Thoracic aorta (tissue), 2 donors: ENCODE results near the gene OLFML3. TPM values are rescaled to one million over a fixed set of nuclear protein-coding genes. Genes with fewer than 3 reads are reported as not detected.
"Not testable (repeated sequence)": the region's sequence is repeated elsewhere in the genome, so short reads cannot be mapped to it uniquely, and the experiment has no call there.

Experiments
- ATAC-seq: fragments of 150-250 bp; one replicate; pipeline ENCODE4 v1.8.0; 2017; ENCODE audit warnings: low read depth; ENCODE audit not compliant: insufficient number of reproducible peaks, low FRiP score
- DNase-seq: peaks from one replicate; pipeline ENCODE4 v3.0.0-alpha.2; 2020; ENCODE audit warnings: low spot score
- H3K27ac ChIP-seq, 2 donors: fragments of 200-600 bp; sonication (generic); 1 replicate in 1 of 2; 2 replicates in 1 of 2; pipeline ENCODE4 v1.5.1; 2016; ENCODE audit warnings: mild to moderate bottlenecking in 2 of 2, moderate library complexity in 2 of 2
- H3K27me3 ChIP-seq: fragments of 200-600 bp; sonication (generic); replicated peaks from 2 replicates; pipeline ENCODE4 v1.6.0; 2016; ENCODE audit warnings: mild to moderate bottlenecking; ENCODE audit not compliant: insufficient read depth
- H3K36me3 ChIP-seq: fragments of 200-600 bp; sonication (generic); one replicate; pipeline ENCODE4 v1.5.1; 2016
- H3K4me1 ChIP-seq, 2 donors: fragments of 200-600 bp; sonication (generic); 1 replicate in 1 of 2; 2 replicates in 1 of 2; pipeline versions ENCODE4 v1.5.1 to v1.6.0; 2016; ENCODE audit warnings: low read depth in 2 of 2, mild to moderate bottlenecking in 1 of 2; ENCODE audit not compliant: control insufficient read depth in 1 of 2
- H3K4me3 ChIP-seq: fragments of 200-600 bp; sonication (generic); 2 replicates; pipeline ENCODE4 v1.5.1; 2016; ENCODE audit warnings: mild to moderate bottlenecking
- H3K9me3 ChIP-seq: fragments of 200-600 bp; sonication (generic); 2 replicates; pipeline ENCODE4 v1.5.1; 2016
- CTCF ChIP-seq: fragments of 200-600 bp; sonication (generic); IDR thresholded peaks from one replicate; pipeline ENCODE4 v1.5.1; 2019; ENCODE audit warnings: antibody characterized with exemption
- total RNA-seq, 2 donors: library from RNA; depleted of rRNA; stranded (reverse); fragments of >200 nt; gene quantifications; one replicate each; pipeline versions ENCODE4 v1.1.0 to v1.2.3, GENCODE V29; 2016

The OLFML3 gene
- total RNA-seq, 2 donors from 2014 or later: 56.0 to 63.9 TPM

DNA sequence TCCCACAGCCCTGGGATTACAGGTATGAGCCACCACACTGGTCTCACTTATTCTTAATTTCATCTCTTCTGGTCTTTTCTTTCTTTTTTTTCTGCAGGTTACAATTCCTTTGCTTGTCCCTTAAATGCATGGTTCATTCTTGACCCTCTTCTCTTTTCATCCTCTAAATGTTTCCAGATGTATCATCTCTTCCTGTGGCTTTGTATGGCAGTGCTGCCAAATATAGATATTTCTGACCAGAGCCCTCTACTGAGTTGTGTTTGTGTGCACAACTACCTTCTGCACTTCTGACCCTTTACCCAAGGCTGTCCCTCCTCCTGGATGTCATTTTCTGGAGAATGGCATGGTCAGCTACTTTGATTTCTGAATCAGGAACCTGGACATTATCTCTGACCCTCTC is 32.5 kb downstream of the OLFML3 start:
- Histone ChIP-seq H3K36me3 (no peaks in the 10 kb centered on the region), H3K4me1 (no peaks in the 10 kb centered on the region), H3K4me3 (no peak overlapping the region), H3K9me3 (no peaks in the 10 kb centered on the region), H3K27ac (no peak overlapping the region), H3K27me3 (no peaks in the 10 kb centered on the region)
- TF ChIP-seq CTCF: no peak
- ATAC-seq (no peak), DNase-seq (no peak)

DNA sequence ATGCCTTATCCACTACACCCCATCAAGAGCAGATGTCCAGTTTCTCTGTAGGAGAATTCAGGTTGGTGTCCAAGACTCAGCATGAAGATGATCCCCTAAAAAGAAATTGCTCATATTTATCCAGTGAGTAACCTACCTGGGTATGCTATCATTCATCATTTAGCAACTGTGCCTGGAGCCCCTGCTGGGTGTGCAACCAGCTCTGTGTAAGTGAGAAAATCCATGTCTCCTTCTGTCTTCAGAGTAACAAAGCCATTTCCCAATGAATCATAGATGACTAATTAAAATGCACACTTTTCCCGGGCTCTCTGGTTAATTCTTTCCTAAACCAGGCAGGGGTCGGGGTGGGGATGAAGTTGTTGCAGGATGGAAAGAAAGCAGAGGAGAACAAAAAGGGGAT is 35.8 kb downstream of the OLFML3 start:
- no peak overlapping the region for H3K27ac ChIP-seq
- DNase-seq: no peak
- no peak for ATAC-seq
- H3K4me1 ChIP-seq: no peaks in the 10 kb centered on the region
- no peaks in the 10 kb centered on the region for H3K9me3 ChIP-seq
- TF ChIP-seq CTCF: no peak
- H3K4me3 ChIP-seq: no peak overlapping the region
- no peaks in the 10 kb centered on the region for H3K36me3 ChIP-seq
- H3K27me3 ChIP-seq: no peaks in the 10 kb centered on the region

GRCh38 chr1:114019724-114020123 is 40.5 kb downstream of the OLFML3 start:
- not testable (repeated sequence) for H3K4me3 ChIP-seq, H3K27me3 ChIP-seq, H3K27ac ChIP-seq, H3K36me3 ChIP-seq, H3K4me1 ChIP-seq, H3K9me3 ChIP-seq, ATAC-seq, DNase-seq

DNA sequence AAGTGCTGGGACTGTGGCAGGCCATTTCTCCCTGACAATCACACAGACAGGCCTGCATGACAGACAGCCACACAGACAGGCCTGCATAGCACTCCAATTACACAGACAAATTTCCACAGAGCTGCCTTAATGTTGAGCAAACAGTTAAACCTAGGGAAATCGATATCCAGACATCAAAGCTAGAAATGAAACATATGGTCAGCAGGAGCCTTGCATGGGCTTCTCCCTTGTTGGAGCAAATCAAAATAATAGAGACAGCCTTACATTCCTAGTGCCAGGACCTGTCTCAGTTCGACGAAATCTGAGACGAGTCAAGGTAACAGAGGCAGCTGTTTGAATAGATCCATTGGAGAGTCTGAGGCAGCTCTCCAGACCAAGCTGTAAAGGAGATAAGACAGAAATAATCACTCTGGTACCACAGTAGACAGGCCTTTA is 42.4 kb downstream of the OLFML3 start:
- no peak for TF ChIP-seq CTCF
- Histone ChIP-seq H3K27ac (no peak overlapping the region), H3K9me3 (no peaks in the 10 kb centered on the region), H3K4me1 (no peaks in the 10 kb centered on the region), H3K4me3 (no peak overlapping the region), H3K27me3 (no peaks in the 10 kb centered on the region), H3K36me3 (no peaks in the 10 kb centered on the region)
- no peak for ATAC-seq
- no peak for DNase-seq

GRCh38 chr1:114022877-114023276 is 43.6 kb downstream of the OLFML3 start:
- Histone ChIP-seq H3K4me1 (no peaks in the 10 kb centered on the region), H3K27ac (no peak overlapping the region), H3K9me3 (no peaks in the 10 kb centered on the region), H3K27me3 (no peaks in the 10 kb centered on the region), H3K36me3 (no peaks in the 10 kb centered on the region), H3K4me3 (no peak overlapping the region)
- DNase-seq: no peak
- no peak for TF ChIP-seq CTCF
- ATAC-seq: no peak

DNA sequence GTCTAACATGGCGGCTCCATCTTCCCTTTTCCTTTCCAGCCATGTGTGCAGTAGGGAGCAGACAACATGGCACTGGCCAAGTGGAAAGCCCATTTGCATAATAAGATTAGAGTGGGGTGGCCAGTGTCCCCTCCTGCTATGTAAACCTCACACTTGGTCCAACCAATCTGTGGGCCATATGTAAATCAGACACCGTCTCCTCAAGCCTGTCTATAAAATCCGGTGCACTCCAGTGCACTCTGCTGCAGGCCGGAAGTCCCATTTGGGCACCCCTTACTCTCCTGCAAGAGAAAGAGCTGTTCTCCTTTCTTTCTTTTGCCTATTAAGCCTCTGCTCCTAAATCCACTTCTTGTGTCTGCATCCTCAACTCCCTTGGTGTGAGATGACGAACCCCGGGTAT is 44.1 kb downstream of the OLFML3 start:
- DNase-seq (no peak), ATAC-seq (no peak)

More for the DNA sequence above, 44.1 kb downstream of the OLFML3 start:
- no peak overlapping the region for H3K27ac ChIP-seq
- no peaks in the 10 kb centered on the region for H3K27me3 ChIP-seq
- no peak overlapping the region for H3K4me3 ChIP-seq
- no peak for TF ChIP-seq CTCF
- no peaks in the 10 kb centered on the region for H3K4me1 ChIP-seq
- no peaks in the 10 kb centered on the region for H3K9me3 ChIP-seq
- no peaks in the 10 kb centered on the region for H3K36me3 ChIP-seq
